ENCODE results near the gene FBXO8.
A peak's percentile ranks its signal among the peaks of the same experiment; 100 is the strongest.

Gene FBXO8

GRCh38 chr4:174283507-174284471, at the start of gene FBXO8, which contains the start of gene CEP44:
FBXO8 (minus strand) TSS chr4:174283667; CDS start chr4:174263092, 20,575 bp downstream.
CEP44 (plus strand) TSS chr4:174283911; CDS start chr4:174299122, 15,211 bp downstream.
- H3K27me3 Mint-ChIP-seq: no peaks in the 10 kb centered on the region
- H3K4me3 Mint-ChIP-seq: peak within 1 kb of the TSS; percentile 99
- H3K9me3 Mint-ChIP-seq: no peaks in the 10 kb centered on the region
- peaks cover 15% of the 10 kb centered on the region for H3K36me3 Mint-ChIP-seq (ENCODE audit: low read depth)
- H3K4me1 Mint-ChIP-seq (ENCODE audit: low read depth): peaks cover 60% of the 10 kb centered on the region
- H3K27ac Mint-ChIP-seq: peak within 1 kb of the TSS; percentile 99

- Mint-ChIP-seq H3K9me3 (no peaks in the 10 kb centered on the region), H3K36me3 (ENCODE audit: low read depth) (no peaks in the 10 kb centered on the region), H3K4me3 (no peak overlapping the region), H3K27me3 (no peaks in the 10 kb centered on the region), H3K4me1 (ENCODE audit: low read depth) (no peaks in the 10 kb centered on the region), H3K27ac (no peak overlapping the region)
Observed at GRCh38 chr4:174332741-174333493, 49.5 kb upstream of the FBXO8 start.

- H3K4me3 Mint-ChIP-seq: no peak overlapping the region
- no peaks in the 10 kb centered on the region for H3K9me3 Mint-ChIP-seq
- no peak overlapping the region for H3K27ac Mint-ChIP-seq
- H3K27me3 Mint-ChIP-seq: no peaks in the 10 kb centered on the region
- no peaks in the 10 kb centered on the region for H3K4me1 Mint-ChIP-seq (ENCODE audit: low read depth)
- no peaks in the 10 kb centered on the region for H3K36me3 Mint-ChIP-seq (ENCODE audit: low read depth)
Observed at GRCh38 chr4:174324725-174325124, 41.3 kb upstream of the FBXO8 start.

GRCh38 chr4:174324236-174324635, 40.8 kb upstream of the FBXO8 start:
- H3K9me3 Mint-ChIP-seq: no peaks in the 10 kb centered on the region
- H3K4me1 Mint-ChIP-seq (ENCODE audit: low read depth): no peaks in the 10 kb centered on the region
- no peak overlapping the region for H3K4me3 Mint-ChIP-seq
- no peaks in the 10 kb centered on the region for H3K27me3 Mint-ChIP-seq
- no peaks in the 10 kb centered on the region for H3K36me3 Mint-ChIP-seq (ENCODE audit: low read depth)
- no peak overlapping the region for H3K27ac Mint-ChIP-seq

- Mint-ChIP-seq H3K27ac (no peak overlapping the region), H3K4me3 (no peak overlapping the region), H3K9me3 (no peaks in the 10 kb centered on the region), H3K36me3 (ENCODE audit: low read depth) (peaks cover 13% of the 10 kb centered on the region), H3K27me3 (no peaks in the 10 kb centered on the region), H3K4me1 (ENCODE audit: low read depth) (no peaks in the 10 kb centered on the region)
Observed at GRCh38 chr4:174320494-174321199, 37.2 kb upstream of the FBXO8 start.

GRCh38 chr4:174318829-174319764, 35.6 kb upstream of the FBXO8 start:
- H3K36me3 Mint-ChIP-seq (ENCODE audit: low read depth): peaks cover 19% of the 10 kb centered on the region
- H3K27ac Mint-ChIP-seq: no peak overlapping the region
- H3K27me3 Mint-ChIP-seq: no peaks in the 10 kb centered on the region
- no peak overlapping the region for H3K4me3 Mint-ChIP-seq
- H3K9me3 Mint-ChIP-seq: no peaks in the 10 kb centered on the region
- no peaks in the 10 kb centered on the region for H3K4me1 Mint-ChIP-seq (ENCODE audit: low read depth)

- peaks cover 29% of the 10 kb centered on the region for H3K36me3 Mint-ChIP-seq (ENCODE audit: low read depth)
- H3K4me3 Mint-ChIP-seq: no peak overlapping the region
- no peaks in the 10 kb centered on the region for H3K9me3 Mint-ChIP-seq
- H3K27ac Mint-ChIP-seq: no peak overlapping the region
- no peaks in the 10 kb centered on the region for H3K27me3 Mint-ChIP-seq
- no peaks in the 10 kb centered on the region for H3K4me1 Mint-ChIP-seq (ENCODE audit: low read depth)
Observed at GRCh38 chr4:174317531-174317930, 34.1 kb upstream of the FBXO8 start.

- H3K27me3 Mint-ChIP-seq: no peaks in the 10 kb centered on the region
Observed at GRCh38 chr4:174316954-174317353, 33.5 kb upstream of the FBXO8 start.

GRCh38 chr4:174316546-174316945, 33.1 kb upstream of the FBXO8 start:
- no peak overlapping the region for H3K27ac Mint-ChIP-seq
- no peaks in the 10 kb centered on the region for H3K27me3 Mint-ChIP-seq
- H3K4me1 Mint-ChIP-seq (ENCODE audit: low read depth): no peaks in the 10 kb centered on the region
- H3K4me3 Mint-ChIP-seq: no peak overlapping the region
- H3K9me3 Mint-ChIP-seq: no peaks in the 10 kb centered on the region
- H3K36me3 Mint-ChIP-seq (ENCODE audit: low read depth): peaks cover 36% of the 10 kb centered on the region

More at GRCh38 chr4:174316954-174317353, 33.5 kb upstream of the FBXO8 start:
- no peaks in the 10 kb centered on the region for H3K4me1 Mint-ChIP-seq (ENCODE audit: low read depth)
- H3K27ac Mint-ChIP-seq: no peak overlapping the region
- peaks cover 32% of the 10 kb centered on the region for H3K36me3 Mint-ChIP-seq (ENCODE audit: low read depth)
- no peak overlapping the region for H3K4me3 Mint-ChIP-seq
- H3K9me3 Mint-ChIP-seq: no peaks in the 10 kb centered on the region

- Mint-ChIP-seq H3K27ac (no peak overlapping the region), H3K27me3 (no peaks in the 10 kb centered on the region), H3K36me3 (ENCODE audit: low read depth) (peaks cover 37% of the 10 kb centered on the region), H3K4me3 (no peak overlapping the region), H3K9me3 (no peaks in the 10 kb centered on the region), H3K4me1 (ENCODE audit: low read depth) (no peaks in the 10 kb centered on the region)
Observed at GRCh38 chr4:174314770-174315169, 31.3 kb upstream of the FBXO8 start.

- Mint-ChIP-seq H3K4me3 (no peak overlapping the region), H3K4me1 (ENCODE audit: low read depth) (no peaks in the 10 kb centered on the region), H3K27me3 (no peaks in the 10 kb centered on the region), H3K9me3 (no peaks in the 10 kb centered on the region), H3K36me3 (ENCODE audit: low read depth) (peaks cover 41% of the 10 kb centered on the region), H3K27ac (no peak overlapping the region)
Observed at GRCh38 chr4:174314274-174314673, 30.8 kb upstream of the FBXO8 start.

- Mint-ChIP-seq H3K9me3 (no peaks in the 10 kb centered on the region), H3K27ac (no peak overlapping the region), H3K4me1 (ENCODE audit: low read depth) (no peaks in the 10 kb centered on the region), H3K4me3 (no peak overlapping the region), H3K27me3 (no peaks in the 10 kb centered on the region), H3K36me3 (ENCODE audit: low read depth) (peaks cover 48% of the 10 kb centered on the region)
Observed at GRCh38 chr4:174312993-174313392, 29.5 kb upstream of the FBXO8 start.

GRCh38 chr4:174307694-174308093, 24.2 kb upstream of the FBXO8 start:
- Mint-ChIP-seq H3K36me3 (ENCODE audit: low read depth) (peaks cover 44% of the 10 kb centered on the region), H3K4me1 (ENCODE audit: low read depth) (no peaks in the 10 kb centered on the region), H3K9me3 (no peaks in the 10 kb centered on the region), H3K27me3 (no peaks in the 10 kb centered on the region), H3K4me3 (no peak overlapping the region), H3K27ac (no peak overlapping the region)

GRCh38 chr4:174305961-174306360, 22.5 kb upstream of the FBXO8 start:
- Mint-ChIP-seq H3K4me1 (ENCODE audit: low read depth) (no peaks in the 10 kb centered on the region), H3K27ac (no peak overlapping the region), H3K27me3 (no peaks in the 10 kb centered on the region), H3K36me3 (ENCODE audit: low read depth) (peaks cover 46% of the 10 kb centered on the region), H3K4me3 (no peak overlapping the region), H3K9me3 (no peaks in the 10 kb centered on the region)
